ENCODE results near the gene KLK15. TPM values are rescaled to one million over a fixed set of nuclear protein-coding genes. Genes with fewer than 3 reads are reported as not detected.

The KLK15 gene
- total and polyA plus RNA-seq, 2 of the 13 experiments (the other 11 are each of a cell fraction or from before 2014, with no cell fraction given) = not detected

DNA sequence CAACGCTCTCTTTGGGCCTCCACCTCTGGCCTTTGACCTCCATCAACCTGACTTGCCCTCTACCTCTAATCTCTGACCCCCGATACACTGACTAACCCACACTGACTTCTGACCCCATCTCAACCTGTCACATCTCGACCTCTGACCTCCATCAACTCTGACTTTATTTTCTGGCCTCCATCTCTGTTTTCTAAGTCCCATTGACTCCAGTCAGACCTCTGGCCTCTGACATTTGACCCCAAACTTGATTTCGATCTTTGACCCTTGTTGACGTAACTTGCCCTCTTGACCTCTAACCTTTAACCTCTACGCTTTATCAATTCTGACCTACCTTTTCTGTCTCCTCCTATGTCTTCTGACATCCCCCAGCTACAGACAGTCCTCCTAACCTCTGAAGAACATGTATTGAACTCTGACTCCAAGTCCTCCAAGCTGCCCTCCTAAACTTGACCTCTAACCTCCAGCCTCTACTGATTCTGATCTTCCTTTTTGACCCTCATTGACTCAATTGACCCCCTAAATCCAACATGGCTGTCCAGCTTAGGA, 42.4 kb downstream of the KLK15 start (continued):
- TF ChIP-seq, protein P1, sequence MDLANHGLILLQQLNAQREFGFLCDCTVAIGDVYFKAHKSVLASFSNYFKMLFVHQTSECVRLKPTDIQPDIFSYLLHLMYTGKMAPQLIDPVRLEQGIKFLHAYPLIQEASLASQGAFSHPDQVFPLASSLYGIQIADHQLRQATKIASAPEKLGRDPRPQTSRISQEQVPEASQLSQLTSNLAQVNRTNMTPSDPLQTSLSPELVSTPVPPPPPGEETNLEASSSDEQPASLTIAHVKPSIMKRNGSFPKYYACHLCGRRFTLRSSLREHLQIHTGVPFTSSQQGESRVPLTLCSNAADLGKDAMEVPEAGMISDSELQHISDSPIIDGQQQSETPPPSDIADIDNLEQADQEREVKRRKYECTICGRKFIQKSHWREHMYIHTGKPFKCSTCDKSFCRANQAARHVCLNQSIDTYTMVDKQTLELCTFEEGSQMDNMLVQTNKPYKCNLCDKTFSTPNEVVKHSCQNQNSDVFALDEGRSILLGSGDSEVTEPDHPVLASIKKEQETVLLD (CRISPR knock-in tag; IDR thresholded peaks at IDR 0.05; ENCODE audit: low read depth) = no peak
- TF ChIP-seq THYN1 (CRISPR knock-in tag; IDR thresholded peaks at IDR 0.05; ENCODE audit: borderline replicate concordance, low read depth) = no peak

- Histone ChIP-seq H3K36me3 (replicated peaks in 1 of 2; ENCODE audit: control insufficient read depth in 1 of 2, insufficient read depth in 2 of 2, low read length in 2 of 2) (no peaks in the 10 kb centered on the region), H3K9me3 (ENCODE audit: low read length) (no peaks in the 10 kb centered on the region), H3K9ac (ENCODE audit: insufficient read depth, low read depth, low read length) (no peak within 1 kb of the TSS), H3K4me3 (replicated peaks in 1 of 3; ENCODE audit: insufficient read depth in 1 of 3, low read depth in 2 of 3, low read length in 3 of 3) (no peak within 1 kb of the TSS), H2AFZ (ENCODE audit: low read length) (no peak within 1 kb of the TSS), H3K27ac (ENCODE audit: extremely low read length, insufficient read depth, low read length) (no peak within 1 kb of the TSS), H3K27me3 (ENCODE audit: control insufficient read depth in 1 of 2, insufficient read depth in 2 of 2, low read length in 2 of 2) (no peaks in the 10 kb centered on the region; a peak in 1 of 5 replicates), H4K20me1 (ENCODE audit: insufficient read depth, low read length) (peaks cover 3% of the 10 kb centered on the region), H3K4me2 (ENCODE audit: low read depth, low read length) (peak within 1 kb of the TSS; percentile 56; the same call in 1 of the 2 replicates), H3K79me2 (ENCODE audit: insufficient read depth, low read length) (no peaks in the 10 kb centered on the region), H3K4me1 (ENCODE audit: insufficient read depth, low read length) (peaks cover 14% of the 10 kb centered on the region)
- BruUV-seq (replicated peaks) = no TSS peak
- in situ Hi-C loops (cut with HindIII; ENCODE audit: extremely low pct_ligation_motif_present, low pct_unique_long_range_greater_than_20kb) (loop anchor here (25.0 kb wide), 1 partner anchor 428 kb away; the partner anchor contains the start of gene NAPSA), intact Hi-C loops (cut with micrococcal nuclease; ENCODE audit: unreplicated experiment) (no loop called here)
- FAIRE-seq (no peak), ATAC-seq (peak; percentile 6), DNase-seq (ENCODE audit: low spot score) (no peak)
- CTCF ChIA-PET (ENCODE audit: low intra/inter-chr PET ratio, low total read pairs) = no interaction called here
- 92% methylated on average over 8 of the region's 15 CpGs for WGBS (ENCODE audit: low lambda C conversion rate)
- POLR2A ChIA-PET = no interaction called here
- TF ChIP-seq DPF2 (CRISPR knock-in tag; IDR thresholded peaks at IDR 0.05; ENCODE audit: borderline replicate concordance, low read depth) (no peak), EP300 (IDR thresholded peaks at IDR 0.05; ENCODE audit: low read depth in 2 of 2, low read length in 2 of 2) (no peak), EP300 (CRISPR knock-in tag; IDR thresholded peaks at IDR 0.05; ENCODE audit: borderline replicate concordance) (no peak), KDM4B (CRISPR knock-in tag; IDR thresholded peaks at IDR 0.05) (no peak), CERS6 (CRISPR knock-in tag; IDR thresholded peaks at IDR 0.05) (no peak), NR2C2 (CRISPR knock-in tag; IDR thresholded peaks at IDR 0.05; ENCODE audit: borderline replicate concordance) (no peak), HCFC1 (IDR thresholded peaks at IDR 0.05; ENCODE audit: low read depth, low read length) (no peak), ZBTB8A (CRISPR knock-in tag; IDR thresholded peaks at IDR 0.05; ENCODE audit: borderline replicate concordance, low read depth) (no peak), ZNF326 (CRISPR knock-in tag; IDR thresholded peaks at IDR 0.05; ENCODE audit: borderline replicate concordance) (no peak), PHF8 (CRISPR knock-in tag; IDR thresholded peaks at IDR 0.05) (no peak), TSC22D2 (CRISPR knock-in tag; IDR thresholded peaks at IDR 0.05; ENCODE audit: borderline replicate concordance) (no peak), NR1H2 (CRISPR knock-in tag; IDR thresholded peaks at IDR 0.05; ENCODE audit: borderline replicate concordance, low read depth) (no peak), HNF4A (CRISPR knock-in tag; IDR thresholded peaks at IDR 0.05) (no peak), MEF2D (CRISPR knock-in tag; IDR thresholded peaks at IDR 0.05) (no peak), BHLHE40 (IDR thresholded peaks at IDR 0.05; ENCODE audit: low read length) (no peak), ZKSCAN5 (CRISPR knock-in tag; IDR thresholded peaks at IDR 0.05) (no peak)
- TF ChIP-seq, protein P2, sequence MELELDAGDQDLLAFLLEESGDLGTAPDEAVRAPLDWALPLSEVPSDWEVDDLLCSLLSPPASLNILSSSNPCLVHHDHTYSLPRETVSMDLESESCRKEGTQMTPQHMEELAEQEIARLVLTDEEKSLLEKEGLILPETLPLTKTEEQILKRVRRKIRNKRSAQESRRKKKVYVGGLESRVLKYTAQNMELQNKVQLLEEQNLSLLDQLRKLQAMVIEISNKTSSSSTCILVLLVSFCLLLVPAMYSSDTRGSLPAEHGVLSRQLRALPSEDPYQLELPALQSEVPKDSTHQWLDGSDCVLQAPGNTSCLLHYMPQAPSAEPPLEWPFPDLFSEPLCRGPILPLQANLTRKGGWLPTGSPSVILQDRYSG (CRISPR knock-in tag; IDR thresholded peaks at IDR 0.05) = no peak
- TF ChIP-seq, protein P3, sequence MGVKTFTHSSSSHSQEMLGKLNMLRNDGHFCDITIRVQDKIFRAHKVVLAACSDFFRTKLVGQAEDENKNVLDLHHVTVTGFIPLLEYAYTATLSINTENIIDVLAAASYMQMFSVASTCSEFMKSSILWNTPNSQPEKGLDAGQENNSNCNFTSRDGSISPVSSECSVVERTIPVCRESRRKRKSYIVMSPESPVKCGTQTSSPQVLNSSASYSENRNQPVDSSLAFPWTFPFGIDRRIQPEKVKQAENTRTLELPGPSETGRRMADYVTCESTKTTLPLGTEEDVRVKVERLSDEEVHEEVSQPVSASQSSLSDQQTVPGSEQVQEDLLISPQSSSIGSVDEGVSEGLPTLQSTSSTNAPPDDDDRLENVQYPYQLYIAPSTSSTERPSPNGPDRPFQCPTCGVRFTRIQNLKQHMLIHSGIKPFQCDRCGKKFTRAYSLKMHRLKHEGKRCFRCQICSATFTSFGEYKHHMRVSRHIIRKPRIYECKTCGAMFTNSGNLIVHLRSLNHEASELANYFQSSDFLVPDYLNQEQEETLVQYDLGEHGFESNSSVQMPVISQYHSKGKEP (CRISPR knock-in tag; IDR thresholded peaks at IDR 0.05) = no peak
Measured at GRCh38 chr19:50790396-50790795, 43.0 kb downstream of the KLK15 start, which contains the start of gene ACP4. Gene ACP4 (plus strand): TSS chr19:50790415. CDS start chr19:50790415, 0 bp downstream.
